ENCODE results near the gene PLA2G4F.

The PLA2G4F gene

DNA sequence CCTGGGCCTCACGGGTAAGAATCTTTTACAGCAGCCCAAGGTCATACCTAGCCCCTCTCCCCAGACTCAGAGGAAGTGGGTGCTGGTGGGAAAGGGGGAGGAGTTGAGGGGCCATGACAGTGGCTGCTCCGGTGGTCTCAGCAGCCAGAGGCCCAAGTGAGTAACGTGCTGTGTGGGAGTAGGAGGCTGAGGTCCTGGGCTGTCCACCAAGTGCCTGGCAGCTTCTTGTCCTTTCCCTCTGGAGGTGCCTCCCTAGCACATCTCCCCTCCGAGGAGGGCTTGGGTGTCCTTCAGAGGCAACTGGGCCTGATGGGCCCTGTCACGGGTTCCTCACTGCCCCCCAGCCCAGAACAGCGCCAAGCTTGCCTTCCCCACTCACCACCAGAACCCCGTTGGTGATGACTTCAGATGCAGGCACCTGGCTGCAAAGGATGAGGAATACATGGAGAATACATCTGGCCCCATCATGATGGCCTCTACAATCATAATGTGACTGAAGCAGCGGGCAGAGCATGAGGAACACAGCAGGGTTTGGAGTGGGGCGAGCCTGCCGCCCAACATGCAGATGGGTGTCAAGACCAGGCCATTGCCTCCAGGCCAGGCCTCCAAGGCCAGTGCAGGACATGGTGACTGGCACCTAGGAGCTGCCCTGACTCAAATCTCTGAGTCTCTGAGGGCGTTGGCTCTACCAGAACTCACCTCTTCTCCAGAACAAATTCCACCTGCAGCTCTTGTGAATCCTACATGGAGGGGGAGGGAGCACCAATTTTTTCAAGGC lies 3.3 kb downstream of the PLA2G4F start:
- Histone ChIP-seq H3K4me1 (ENCODE audit: control insufficient read depth, low read depth, low read length) (no peaks in the 10 kb centered on the region), H3K9ac (ENCODE audit: low read length) (no peak overlapping the region), H3K79me2 (ENCODE audit: control insufficient read depth, insufficient read depth, low read length) (no peaks in the 10 kb centered on the region), H3K27ac (ENCODE audit: low read depth, low read length) (no peak overlapping the region), H3K18ac (ENCODE audit: low read length) (no peak overlapping the region), H3K36me3 (ENCODE audit: control insufficient read depth, insufficient read depth, low read length) (no peaks in the 10 kb centered on the region), H3K56ac (ENCODE audit: low read length) (no peak overlapping the region), H4K8ac (ENCODE audit: low read depth, low read length) (no peak overlapping the region), H3K4me2 (ENCODE audit: low read length) (no peak overlapping the region), H3K27me3 (ENCODE audit: insufficient read depth, low read length, poor library complexity) (no peaks in the 10 kb centered on the region), H3K79me1 (ENCODE audit: low read length) (no peaks in the 10 kb centered on the region), H2BK5ac (ENCODE audit: low read length) (no peak overlapping the region), H4K5ac (ENCODE audit: low read length) (no peak overlapping the region), H2BK120ac (ENCODE audit: low read depth, low read length) (no peak overlapping the region), H3K4me3 (ENCODE audit: low read length) (no peak overlapping the region), H3K4ac (ENCODE audit: low read depth, low read length) (no peak overlapping the region), H2AK5ac (ENCODE audit: low read length) (no peak overlapping the region), H3K23ac (ENCODE audit: low read length) (no peak overlapping the region), H2BK15ac (replicated peaks; ENCODE audit: low read depth) (no peak overlapping the region)
- DNase-seq, result no peak
- no CpG with 5 or more reads among the region's 11 CpGs for WGBS (ENCODE audit: extremely low coverage, insufficient coverage, low lambda C conversion rate)

DNA sequence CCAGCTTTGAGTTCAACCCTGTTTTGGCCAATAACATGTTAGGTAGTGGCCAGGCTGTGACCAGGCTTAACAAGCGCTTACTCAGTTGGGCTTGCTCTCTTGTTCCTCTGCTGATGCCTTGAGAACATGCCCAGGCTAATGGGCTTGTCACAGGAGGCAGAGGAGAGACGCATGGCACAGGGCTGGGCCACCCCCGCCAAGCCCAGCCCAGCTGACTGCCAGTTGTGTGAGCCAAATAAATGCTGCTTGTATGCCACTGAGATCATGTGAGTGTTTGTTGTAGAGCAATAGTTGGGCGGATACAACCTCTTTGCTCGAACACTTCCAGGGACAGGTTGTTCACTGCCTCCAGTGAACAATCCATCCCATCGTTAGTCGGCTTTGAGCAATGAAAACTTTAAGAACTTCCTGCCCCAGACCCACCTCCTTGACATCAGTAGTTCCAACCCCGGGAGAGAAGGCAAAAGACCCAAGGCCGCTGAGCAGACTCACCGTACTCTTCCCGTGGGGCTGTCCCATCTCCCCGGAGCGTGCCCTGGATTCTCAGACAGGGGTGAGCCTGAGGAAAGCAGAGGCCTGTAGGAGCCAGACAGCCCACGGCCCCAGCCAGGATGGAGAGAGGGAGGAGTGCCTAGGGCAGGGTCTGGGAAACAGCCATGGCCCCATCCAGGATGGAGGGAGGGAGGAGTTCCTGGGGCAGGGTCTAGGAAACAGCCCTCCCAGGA lies 4.1 kb downstream of the PLA2G4F start:
- Histone ChIP-seq H3K79me2 (ENCODE audit: control insufficient read depth, insufficient read depth, low read length) (no peaks in the 10 kb centered on the region), H3K79me1 (ENCODE audit: low read length) (no peaks in the 10 kb centered on the region), H3K9ac (ENCODE audit: low read length) (no peak overlapping the region), H3K4me1 (ENCODE audit: control insufficient read depth, low read depth, low read length) (no peaks in the 10 kb centered on the region), H3K18ac (ENCODE audit: low read length) (no peak overlapping the region), H3K56ac (ENCODE audit: low read length) (no peak overlapping the region), H3K23ac (ENCODE audit: low read length) (peak overlapping the region; percentile 57), H3K4me3 (ENCODE audit: low read length) (no peak overlapping the region), H3K36me3 (ENCODE audit: control insufficient read depth, insufficient read depth, low read length) (no peaks in the 10 kb centered on the region), H4K8ac (ENCODE audit: low read depth, low read length) (no peak overlapping the region), H2AK5ac (ENCODE audit: low read length) (no peak overlapping the region), H3K4ac (ENCODE audit: low read depth, low read length) (no peak overlapping the region), H2BK120ac (ENCODE audit: low read depth, low read length) (no peak overlapping the region), H4K5ac (ENCODE audit: low read length) (no peak overlapping the region), H2BK15ac (replicated peaks; ENCODE audit: low read depth) (no peak overlapping the region), H3K27ac (ENCODE audit: low read depth, low read length) (no peak overlapping the region), H3K4me2 (ENCODE audit: low read length) (no peak overlapping the region), H3K27me3 (ENCODE audit: insufficient read depth, low read length, poor library complexity) (no peaks in the 10 kb centered on the region), H2BK5ac (ENCODE audit: low read length) (no peak overlapping the region)
- WGBS (ENCODE audit: extremely low coverage, insufficient coverage, low lambda C conversion rate), result no CpG with 5 or more reads among the region's 14 CpGs
- DNase-seq, result no peak

GRCh38 chr15:42151736-42152135 lies 4.7 kb downstream of the PLA2G4F start:
- Histone ChIP-seq H3K79me1 (ENCODE audit: low read length) (no peaks in the 10 kb centered on the region), H3K4me2 (ENCODE audit: low read length) (no peak overlapping the region), H2BK15ac (replicated peaks; ENCODE audit: low read depth) (no peak overlapping the region), H3K36me3 (ENCODE audit: control insufficient read depth, insufficient read depth, low read length) (no peaks in the 10 kb centered on the region), H3K9ac (ENCODE audit: low read length) (no peak overlapping the region), H4K8ac (ENCODE audit: low read depth, low read length) (no peak overlapping the region), H2AK5ac (ENCODE audit: low read length) (no peak overlapping the region), H3K56ac (ENCODE audit: low read length) (no peak overlapping the region), H3K27me3 (ENCODE audit: insufficient read depth, low read length, poor library complexity) (no peaks in the 10 kb centered on the region), H2BK5ac (ENCODE audit: low read length) (no peak overlapping the region), H3K23ac (ENCODE audit: low read length) (no peak overlapping the region), H3K18ac (ENCODE audit: low read length) (no peak overlapping the region), H4K5ac (ENCODE audit: low read length) (no peak overlapping the region), H3K79me2 (ENCODE audit: control insufficient read depth, insufficient read depth, low read length) (no peaks in the 10 kb centered on the region), H2BK120ac (ENCODE audit: low read depth, low read length) (no peak overlapping the region), H3K27ac (ENCODE audit: low read depth, low read length) (no peak overlapping the region), H3K4me3 (ENCODE audit: low read length) (no peak overlapping the region), H3K4me1 (ENCODE audit: control insufficient read depth, low read depth, low read length) (no peaks in the 10 kb centered on the region), H3K4ac (ENCODE audit: low read depth, low read length) (no peak overlapping the region)
- WGBS (ENCODE audit: extremely low coverage, insufficient coverage, low lambda C conversion rate), result no CpG with 5 or more reads among the region's 4 CpGs
- no peak for DNase-seq

DNA sequence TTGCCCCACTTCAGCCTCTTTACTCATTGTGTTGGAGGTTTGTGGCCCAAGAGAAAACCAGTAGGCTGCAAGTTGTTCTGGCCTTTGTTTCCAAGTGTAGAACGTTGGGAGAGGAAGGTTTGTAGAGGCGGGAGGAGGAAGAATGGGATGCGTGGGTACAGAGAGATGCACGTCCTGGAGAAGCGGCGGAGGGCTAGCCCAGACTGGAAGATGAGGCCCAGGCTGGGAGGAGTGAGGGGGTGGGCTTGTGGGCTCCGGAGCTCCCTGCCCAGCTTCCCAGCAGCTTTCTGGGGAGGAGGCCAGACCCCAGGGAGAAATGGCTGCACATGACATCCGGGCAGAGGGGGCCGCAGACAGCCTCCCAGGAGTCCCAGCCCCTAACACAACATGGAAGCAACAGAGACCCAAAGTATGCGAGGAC lies 5.3 kb downstream of the PLA2G4F start:
- no peak for DNase-seq
- Histone ChIP-seq H4K5ac (ENCODE audit: low read length) (no peak overlapping the region), H2BK120ac (ENCODE audit: low read depth, low read length) (no peak overlapping the region), H2BK15ac (replicated peaks; ENCODE audit: low read depth) (no peak overlapping the region), H3K4ac (ENCODE audit: low read depth, low read length) (no peak overlapping the region), H3K18ac (ENCODE audit: low read length) (no peak overlapping the region), H3K4me2 (ENCODE audit: low read length) (no peak overlapping the region), H3K79me2 (ENCODE audit: control insufficient read depth, insufficient read depth, low read length) (no peaks in the 10 kb centered on the region), H3K27ac (ENCODE audit: low read depth, low read length) (no peak overlapping the region), H3K23ac (ENCODE audit: low read length) (no peak overlapping the region), H3K9ac (ENCODE audit: low read length) (no peak overlapping the region), H3K56ac (ENCODE audit: low read length) (no peak overlapping the region), H4K8ac (ENCODE audit: low read depth, low read length) (no peak overlapping the region), H2BK5ac (ENCODE audit: low read length) (no peak overlapping the region), H3K4me1 (ENCODE audit: control insufficient read depth, low read depth, low read length) (no peaks in the 10 kb centered on the region), H3K4me3 (ENCODE audit: low read length) (no peak overlapping the region), H3K79me1 (ENCODE audit: low read length) (no peaks in the 10 kb centered on the region), H3K27me3 (ENCODE audit: insufficient read depth, low read length, poor library complexity) (no peaks in the 10 kb centered on the region), H3K36me3 (ENCODE audit: control insufficient read depth, insufficient read depth, low read length) (no peaks in the 10 kb centered on the region), H2AK5ac (ENCODE audit: low read length) (no peak overlapping the region)
- no CpG with 5 or more reads among the region's 10 CpGs for WGBS (ENCODE audit: extremely low coverage, insufficient coverage, low lambda C conversion rate)

DNA sequence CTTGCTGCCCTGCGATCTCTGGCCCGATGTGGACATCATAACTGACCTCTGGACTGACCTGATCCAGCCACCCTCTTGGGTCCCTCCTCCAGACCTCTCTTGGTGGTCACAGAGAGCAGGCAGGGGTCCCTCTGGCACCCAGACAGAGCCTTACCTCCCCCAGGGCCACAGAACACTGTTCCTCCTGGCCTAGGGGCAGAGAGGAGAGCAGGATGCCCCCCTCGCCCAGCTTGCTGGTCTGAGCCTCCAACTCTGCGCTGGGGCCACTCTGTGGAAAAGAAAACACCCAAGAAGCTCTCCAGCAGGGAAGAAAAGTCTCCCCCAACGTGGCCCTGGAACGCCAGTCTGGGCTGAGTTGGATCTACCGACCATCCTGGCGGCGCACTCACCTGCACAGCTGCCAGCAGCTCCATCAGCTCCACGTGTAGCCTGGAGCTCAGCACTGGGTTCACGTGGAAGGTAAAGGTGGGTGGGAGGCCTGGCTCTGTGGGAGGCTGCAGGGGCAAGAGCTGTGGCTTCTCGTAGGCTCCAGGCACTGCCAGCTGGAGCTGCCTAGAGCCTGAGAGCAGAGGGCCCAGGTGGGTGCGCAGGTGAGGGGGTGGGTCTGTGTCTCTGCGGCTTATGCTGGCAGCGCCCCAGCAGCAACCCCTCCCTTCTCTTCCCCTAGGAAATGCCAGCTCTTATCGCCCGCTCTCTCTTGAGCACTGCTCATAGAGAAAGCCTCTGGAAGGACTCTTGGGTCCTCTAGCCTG lies 6.0 kb downstream of the PLA2G4F start:
- no peak overlapping the region for H2BK5ac ChIP-seq (ENCODE audit: low read length)
- H3K27me3 ChIP-seq (ENCODE audit: insufficient read depth, low read length, poor library complexity), result no peaks in the 10 kb centered on the region
- no peak overlapping the region for H3K18ac ChIP-seq (ENCODE audit: low read length)
- H3K4me2 ChIP-seq (ENCODE audit: low read length), result no peak overlapping the region
- no peaks in the 10 kb centered on the region for H3K79me1 ChIP-seq (ENCODE audit: low read length)
- DNase-seq, result no peak
- H3K79me2 ChIP-seq (ENCODE audit: control insufficient read depth, insufficient read depth, low read length), result no peaks in the 10 kb centered on the region
- no peak overlapping the region for H3K56ac ChIP-seq (ENCODE audit: low read length)
- no peaks in the 10 kb centered on the region for H3K36me3 ChIP-seq (ENCODE audit: control insufficient read depth, insufficient read depth, low read length)
- H3K4me1 ChIP-seq (ENCODE audit: control insufficient read depth, low read depth, low read length), result no peaks in the 10 kb centered on the region
- no peak overlapping the region for H3K23ac ChIP-seq (ENCODE audit: low read length)
- WGBS (ENCODE audit: extremely low coverage, insufficient coverage, low lambda C conversion rate), result no CpG with 5 or more reads among the region's 17 CpGs
- H3K27ac ChIP-seq (ENCODE audit: low read depth, low read length), result no peak overlapping the region
- H2BK15ac ChIP-seq (replicated peaks; ENCODE audit: low read depth), result no peak overlapping the region
- H2BK120ac ChIP-seq (ENCODE audit: low read depth, low read length), result no peak overlapping the region
- H3K4ac ChIP-seq (ENCODE audit: low read depth, low read length), result no peak overlapping the region
- H4K8ac ChIP-seq (ENCODE audit: low read depth, low read length), result no peak overlapping the region
- H3K9ac ChIP-seq (ENCODE audit: low read length), result no peak overlapping the region
- no peak overlapping the region for H2AK5ac ChIP-seq (ENCODE audit: low read length)
- H4K5ac ChIP-seq (ENCODE audit: low read length), result no peak overlapping the region
- no peak overlapping the region for H3K4me3 ChIP-seq (ENCODE audit: low read length)

Measured in mesendoderm (in vitro differentiated cells).